Measurements from ENCODE around the gene ZNF81. TPM values are rescaled to one million over a fixed set of nuclear protein-coding genes. Genes with fewer than 3 reads are reported as not detected.
"Not testable (repeated sequence)": the region's sequence is repeated elsewhere in the genome, so short reads cannot be mapped to it uniquely, and the experiment has no call there.

The ZNF81 gene
- total and polyA plus RNA-seq, 10 donors: 1.2 to 17.1 (median 12.9) TPM

GRCh38 chrX:47844117-47844516 lies 7.4 kb downstream of the ZNF81 start:
- Histone ChIP-seq H3K36me3 (peaks cover 0 to 32% (median 6%) of the 10 kb centered on the region in 6 donors), H3K4me3 (no peak overlapping the region), H3K4me1 (no peaks in the 10 kb centered on the region), H3K27ac (no peak overlapping the region), H3K9me3 (no peaks in the 10 kb centered on the region), H3K27me3 (replicated peaks in 1 of 7) (no peaks in the 10 kb centered on the region)
- WGBS, 5 donors: 91 to 100% (median 98%) methylated on average over 1 of the region's 1 CpG
- intact Hi-C loops (cut with DNase I; ENCODE audit: low total_unique reads): no loop called here
- no peak for DNase-seq
- TF ChIP-seq CTCF (IDR thresholded peaks at IDR 0.05 in 8 of 11, conservative IDR thresholded peaks at IDR 0.05 in 3 of 11): no peak
- TF ChIP-seq POLR2AphosphoS5 (IDR thresholded peaks at IDR 0.05): no peak
- TF ChIP-seq POLR2A (IDR thresholded peaks at IDR 0.05): no peak

GRCh38 chrX:47846040-47846439 lies 9.3 kb downstream of the ZNF81 start:
- 77 to 96% (median 94%) methylated on average over 7 of the region's 7 CpGs for WGBS, 5 donors
- no peak for TF ChIP-seq POLR2A (IDR thresholded peaks at IDR 0.05)
- TF ChIP-seq CTCF (IDR thresholded peaks at IDR 0.05 in 8 of 11, conservative IDR thresholded peaks at IDR 0.05 in 3 of 11): no peak
- no peak for TF ChIP-seq POLR2AphosphoS5 (IDR thresholded peaks at IDR 0.05)

GRCh38 chrX:47849778-47850177 lies 13.1 kb downstream of the ZNF81 start:
- WGBS, 5 donors: 32 to 60% (median 47%) methylated on average over 2 of the region's 2 CpGs
- no peak for DNase-seq
- H3K4me3 ChIP-seq: no peak overlapping the region
- intact Hi-C loops (cut with DNase I; ENCODE audit: low total_unique reads): no loop called here
- no peaks in the 10 kb centered on the region for H3K27me3 ChIP-seq (replicated peaks in 1 of 7)
- TF ChIP-seq CTCF (IDR thresholded peaks at IDR 0.05 in 8 of 11, conservative IDR thresholded peaks at IDR 0.05 in 3 of 11) (no peak), POLR2A (IDR thresholded peaks at IDR 0.05) (no peak), POLR2AphosphoS5 (IDR thresholded peaks at IDR 0.05) (no peak)
- no peaks in the 10 kb centered on the region for H3K9me3 ChIP-seq
- H3K36me3 ChIP-seq: peaks cover 0 to 55% (median 6%) of the 10 kb centered on the region in 6 donors
- H3K4me1 ChIP-seq: no peaks in the 10 kb centered on the region
- H3K27ac ChIP-seq: no peak overlapping the region

More at GRCh38 chrX:47846040-47846439, 9.3 kb downstream of the ZNF81 start:
- intact Hi-C loops (cut with DNase I; ENCODE audit: low total_unique reads): no loop called here
- Histone ChIP-seq H3K9me3 (no peaks in the 10 kb centered on the region), H3K4me3 (no peak overlapping the region), H3K27ac (no peak overlapping the region), H3K4me1 (no peaks in the 10 kb centered on the region), H3K36me3 (peaks cover 0 to 38% (median 6%) of the 10 kb centered on the region in 6 donors), H3K27me3 (replicated peaks in 1 of 7) (no peaks in the 10 kb centered on the region)
- no peak for DNase-seq

- peaks cover 0 to 55% (median 6%) of the 10 kb centered on the region in 6 donors for H3K36me3 ChIP-seq
- 38% methylated on average over 2 of the region's 2 CpGs; no CpG with 5 or more reads in 4 of the 5 donors for WGBS, 5 donors
- H3K4me1 ChIP-seq; DNase-seq; H3K27me3 ChIP-seq (replicated peaks in 1 of 7); H3K27ac ChIP-seq; intact Hi-C loops (cut with DNase I; ENCODE audit: low total_unique reads); H3K4me3 ChIP-seq; H3K9me3 ChIP-seq: not testable (repeated sequence)
These were observed 13.7 kb downstream of the ZNF81 start for GRCh38 chrX:47850389-47850788.

GRCh38 chrX:47850901-47851300 lies 14.2 kb downstream of the ZNF81 start:
- H3K4me3 ChIP-seq: no peak overlapping the region
- intact Hi-C loops (cut with DNase I; ENCODE audit: low total_unique reads): no loop called here
- no peaks in the 10 kb centered on the region for H3K9me3 ChIP-seq
- 71 to 88% (median 87%) methylated on average over 1 of the region's 1 CpG for WGBS, 5 donors
- no peak overlapping the region for H3K27ac ChIP-seq
- TF ChIP-seq CTCF (IDR thresholded peaks at IDR 0.05 in 8 of 11, conservative IDR thresholded peaks at IDR 0.05 in 3 of 11): no peak
- no peak for TF ChIP-seq POLR2AphosphoS5 (IDR thresholded peaks at IDR 0.05)
- no peak for TF ChIP-seq POLR2A (IDR thresholded peaks at IDR 0.05)
- H3K36me3 ChIP-seq: peaks cover 0 to 55% (median 6%) of the 10 kb centered on the region in 6 donors
- no peak for DNase-seq
- no peaks in the 10 kb centered on the region for H3K4me1 ChIP-seq
- H3K27me3 ChIP-seq (replicated peaks in 1 of 7): no peaks in the 10 kb centered on the region

All from spleen (tissue), 11 donors.